Naive B cell (primary cell): ENCODE measurements around the gene CPA1. TPM values are rescaled to one million over a fixed set of nuclear protein-coding genes. Genes with fewer than 3 reads are reported as not detected.

ENCODE experiments used
- ATAC-seq, 2 donors: fragments of 150-1000 bp; cut with Tn5 transposase; 2 replicates each; pipeline ENCODE4 v1.10.0; 2021; ENCODE audit warnings: low read depth in 2 of 2, mild to moderate bottlenecking in 2 of 2, moderate library complexity in 2 of 2
- DNase-seq: peaks from one replicate; pipeline ENCODE4 v3.0.0; 2022
- H3K27ac Mint-ChIP-seq, 6 donors: one replicate each; pipeline ENCODE4 v1.8.0; 2020 to 2022; ENCODE audit warnings: mild to moderate bottlenecking in 6 of 6, mixed read lengths in 6 of 6, moderate library complexity in 5 of 6, inconsistent platforms in 2 of 6
- H3K27me3 Mint-ChIP-seq, 3 donors: one replicate each; pipeline ENCODE4 v1.8.0; 2021 to 2022; ENCODE audit warnings: mixed read lengths in 3 of 3, mild to moderate bottlenecking in 1 of 3
- H3K36me3 Mint-ChIP-seq, 2 donors: one replicate each; pipeline ENCODE4 v1.8.0; 2020 to 2022; ENCODE audit warnings: mixed read lengths in 2 of 2, inconsistent platforms in 1 of 2, mild to moderate bottlenecking in 1 of 2
- H3K4me1 Mint-ChIP-seq, 3 donors: one replicate each; pipeline ENCODE4 v1.8.0; 2020 to 2022; ENCODE audit warnings: mixed read lengths in 3 of 3, inconsistent platforms in 1 of 3, mild to moderate bottlenecking in 1 of 3, moderate library complexity in 1 of 3
- H3K4me3 Mint-ChIP-seq, 8 donors: one replicate each; pipeline ENCODE4 v1.8.0; 2020 to 2022; ENCODE audit warnings: mild to moderate bottlenecking in 8 of 8, mixed read lengths in 8 of 8, moderate library complexity in 8 of 8, inconsistent platforms in 2 of 8
- H3K9me3 Mint-ChIP-seq, 7 donors: one replicate each; pipeline ENCODE4 v1.8.0; 2020 to 2022; ENCODE audit warnings: mixed read lengths in 7 of 7, mild to moderate bottlenecking in 5 of 7, inconsistent platforms in 2 of 7, moderate library complexity in 1 of 7
- polyA plus RNA-seq, 6 donors: library from polyadenylated mRNA; unstranded; fragments of 300-500 nt; fragmentation: Illumina TruSeq; gene quantifications; one replicate each; pipeline ENCODE4 v1.2.3, GENCODE V29; 2021; ENCODE audit warnings: low read depth in 6 of 6

Gene CPA1
- polyA plus RNA-seq, 6 donors from 2014 or later: not detected

GRCh38 chr7:130361681-130362080 lies 18.6 kb upstream of the CPA1 start:
- Mint-ChIP-seq H3K9me3 (peaks cover 3 to 27% (median 14%) of the 10 kb centered on the region in 7 donors), H3K27me3 (no peaks in the 10 kb centered on the region), H3K36me3 (peaks cover 4 to 14% of the 10 kb centered on the region in 2 donors), H3K27ac (no peak overlapping the region), H3K4me1 (no peaks in the 10 kb centered on the region), H3K4me3 (no peak overlapping the region)
- no peak for DNase-seq
- ATAC-seq: no peak

DNA sequence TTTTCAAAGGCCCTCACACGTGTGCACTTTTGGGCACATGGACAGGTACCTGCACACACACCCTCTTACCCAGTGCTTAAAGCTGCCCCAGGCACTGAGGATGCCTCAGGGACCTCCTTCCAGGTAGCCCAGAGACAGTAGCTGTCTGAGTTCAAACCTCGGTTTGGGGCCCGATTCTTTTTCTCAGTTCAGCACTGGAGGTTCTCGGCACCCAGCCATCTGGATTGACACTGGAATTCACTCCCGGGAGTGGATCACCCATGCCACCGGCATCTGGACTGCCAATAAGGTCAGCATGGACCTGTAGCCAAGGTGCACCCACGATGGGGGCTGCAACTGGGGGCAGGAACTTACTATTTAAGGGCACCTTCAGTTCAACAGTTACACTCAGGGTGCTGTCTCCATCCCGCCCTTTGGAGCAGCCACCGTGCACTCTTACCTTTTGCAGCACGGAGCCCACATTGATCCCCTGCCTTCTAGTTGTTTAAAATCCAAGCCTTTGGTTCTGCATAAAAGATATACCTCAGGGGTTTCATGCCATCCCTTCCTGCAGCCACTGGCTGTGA lies 18.0 kb upstream of the CPA1 start:
- Mint-ChIP-seq H3K4me1 (no peaks in the 10 kb centered on the region), H3K27ac (no peak overlapping the region), H3K36me3 (peaks cover 4 to 14% of the 10 kb centered on the region in 2 donors), H3K27me3 (no peaks in the 10 kb centered on the region), H3K4me3 (no peak overlapping the region), H3K9me3 (peaks cover 3 to 27% (median 14%) of the 10 kb centered on the region in 7 donors)
- no peak for DNase-seq
- no peak for ATAC-seq

DNA sequence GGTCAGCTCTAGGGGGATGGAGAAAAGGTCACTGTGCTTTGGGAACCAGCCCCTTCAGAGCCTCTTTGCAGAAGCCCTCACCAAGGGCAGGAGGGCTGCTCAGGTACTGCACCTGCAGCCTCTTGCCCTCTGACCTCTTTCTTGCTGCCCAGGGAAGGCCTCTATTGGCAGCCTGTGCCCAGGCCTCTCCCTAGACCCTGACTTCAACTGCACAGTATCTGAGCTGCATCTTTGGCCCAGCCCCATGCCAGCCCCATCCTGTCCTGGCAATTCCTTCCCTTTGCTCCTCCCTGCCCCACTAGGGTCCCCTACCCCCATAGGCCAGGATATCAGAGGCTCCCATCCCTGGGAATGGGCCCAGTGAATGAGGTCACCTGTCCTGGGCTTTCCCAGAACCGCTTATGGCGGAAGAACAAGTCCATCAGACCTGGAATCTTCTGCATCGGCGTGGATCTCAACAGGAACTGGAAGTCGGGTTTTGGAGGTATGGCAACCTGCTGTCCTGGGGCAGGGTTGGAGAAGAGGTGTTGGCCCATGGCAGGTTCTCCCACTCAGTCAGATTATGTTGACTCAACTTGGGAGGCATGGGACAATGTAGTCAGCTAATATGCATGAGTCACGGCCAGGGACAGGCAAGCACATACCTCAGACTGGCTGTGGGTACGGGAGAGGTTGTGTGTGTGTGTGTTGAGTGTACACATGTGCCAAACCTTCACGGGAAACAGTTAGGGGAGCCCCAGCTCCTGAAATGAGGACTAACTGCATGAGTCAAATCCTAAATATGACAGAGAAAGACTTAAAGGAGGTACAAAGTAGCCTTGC lies 17.1 kb upstream of the CPA1 start:
- no peaks in the 10 kb centered on the region for H3K4me1 Mint-ChIP-seq
- H3K27me3 Mint-ChIP-seq: no peaks in the 10 kb centered on the region
- DNase-seq: no peak
- no peak overlapping the region for H3K4me3 Mint-ChIP-seq
- H3K9me3 Mint-ChIP-seq: peaks cover 3 to 25% (median 14%) of the 10 kb centered on the region in 7 donors
- H3K27ac Mint-ChIP-seq: no peak overlapping the region
- ATAC-seq: no peak
- H3K36me3 Mint-ChIP-seq: peaks cover 4 to 14% of the 10 kb centered on the region in 2 donors

GRCh38 chr7:130364451-130364850 lies 15.8 kb upstream of the CPA1 start:
- Mint-ChIP-seq H3K9me3 (peaks cover 0 to 13% (median 10%) of the 10 kb centered on the region in 7 donors), H3K27me3 (no peaks in the 10 kb centered on the region), H3K27ac (no peak overlapping the region), H3K4me1 (peaks cover 0 to 2% (median 0%) of the 10 kb centered on the region in 3 donors), H3K36me3 (peaks cover 3% of the 10 kb centered on the region in 2 donors), H3K4me3 (no peak overlapping the region)
- no peak for DNase-seq
- no peak for ATAC-seq

GRCh38 chr7:130365088-130365487 lies 15.2 kb upstream of the CPA1 start:
- Mint-ChIP-seq H3K27me3 (no peaks in the 10 kb centered on the region), H3K36me3 (no peaks in the 10 kb centered on the region), H3K4me1 (peaks cover 0 to 3% (median 0%) of the 10 kb centered on the region in 3 donors), H3K4me3 (no peak overlapping the region), H3K27ac (no peak overlapping the region), H3K9me3 (peaks cover 0 to 7% (median 5%) of the 10 kb centered on the region in 7 donors)
- DNase-seq: no peak
- no peak for ATAC-seq

- no peak overlapping the region for H3K27ac Mint-ChIP-seq
- peaks cover 0 to 3% (median 0%) of the 10 kb centered on the region in 3 donors for H3K4me1 Mint-ChIP-seq
- no peak for DNase-seq
- no peak for ATAC-seq
- no peaks in the 10 kb centered on the region for H3K36me3 Mint-ChIP-seq
- no peaks in the 10 kb centered on the region for H3K27me3 Mint-ChIP-seq
- H3K9me3 Mint-ChIP-seq: peaks cover 0 to 4% (median 0%) of the 10 kb centered on the region in 7 donors
- no peak overlapping the region for H3K4me3 Mint-ChIP-seq
Measured at GRCh38 chr7:130365511-130366441, 14.5 kb upstream of the CPA1 start.

- Mint-ChIP-seq H3K4me3 (no peak overlapping the region), H3K27ac (no peak overlapping the region), H3K27me3 (no peaks in the 10 kb centered on the region), H3K9me3 (no peaks in the 10 kb centered on the region), H3K36me3 (no peaks in the 10 kb centered on the region), H3K4me1 (peaks cover 0 to 3% (median 0%) of the 10 kb centered on the region in 3 donors)
- no peak for ATAC-seq
- no peak for DNase-seq
Measured at GRCh38 chr7:130366564-130366963, 13.7 kb upstream of the CPA1 start.

DNA sequence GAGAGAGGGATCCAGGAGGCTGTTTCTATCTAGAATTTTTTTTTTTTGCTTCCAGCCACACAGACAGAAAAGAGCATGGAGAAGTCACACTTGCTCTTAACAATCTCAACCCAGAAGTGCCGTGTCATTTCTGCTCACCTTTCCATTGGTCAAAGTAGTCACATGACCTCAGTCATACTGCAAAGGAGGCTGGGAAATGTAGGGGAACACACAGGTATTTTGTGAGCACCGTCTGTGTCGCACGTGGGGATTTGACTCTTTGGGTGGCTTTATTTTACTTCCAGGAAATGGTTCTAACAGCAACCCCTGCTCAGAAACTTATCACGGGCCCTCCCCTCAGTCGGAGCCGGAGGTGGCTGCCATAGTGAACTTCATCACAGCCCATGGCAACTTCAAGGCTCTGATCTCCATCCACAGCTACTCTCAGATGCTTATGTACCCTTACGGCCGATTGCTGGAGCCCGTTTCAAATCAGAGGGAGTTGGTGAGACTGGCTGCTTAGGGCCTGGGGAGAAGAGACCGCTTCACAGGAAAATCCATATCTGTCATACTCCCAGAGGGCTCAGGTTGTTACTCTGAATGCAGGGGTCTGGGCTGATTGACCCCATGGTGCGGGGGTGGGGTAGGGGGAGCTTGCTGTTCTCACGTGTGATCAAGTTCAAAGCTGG lies 13.1 kb upstream of the CPA1 start:
- Mint-ChIP-seq H3K27me3 (peaks cover 0 to 4% (median 0%) of the 10 kb centered on the region in 3 donors), H3K9me3 (no peaks in the 10 kb centered on the region), H3K4me1 (peaks cover 0 to 3% (median 0%) of the 10 kb centered on the region in 3 donors), H3K27ac (no peak overlapping the region), H3K4me3 (no peak overlapping the region), H3K36me3 (no peaks in the 10 kb centered on the region)
- DNase-seq (no peak), ATAC-seq (no peak)

DNA sequence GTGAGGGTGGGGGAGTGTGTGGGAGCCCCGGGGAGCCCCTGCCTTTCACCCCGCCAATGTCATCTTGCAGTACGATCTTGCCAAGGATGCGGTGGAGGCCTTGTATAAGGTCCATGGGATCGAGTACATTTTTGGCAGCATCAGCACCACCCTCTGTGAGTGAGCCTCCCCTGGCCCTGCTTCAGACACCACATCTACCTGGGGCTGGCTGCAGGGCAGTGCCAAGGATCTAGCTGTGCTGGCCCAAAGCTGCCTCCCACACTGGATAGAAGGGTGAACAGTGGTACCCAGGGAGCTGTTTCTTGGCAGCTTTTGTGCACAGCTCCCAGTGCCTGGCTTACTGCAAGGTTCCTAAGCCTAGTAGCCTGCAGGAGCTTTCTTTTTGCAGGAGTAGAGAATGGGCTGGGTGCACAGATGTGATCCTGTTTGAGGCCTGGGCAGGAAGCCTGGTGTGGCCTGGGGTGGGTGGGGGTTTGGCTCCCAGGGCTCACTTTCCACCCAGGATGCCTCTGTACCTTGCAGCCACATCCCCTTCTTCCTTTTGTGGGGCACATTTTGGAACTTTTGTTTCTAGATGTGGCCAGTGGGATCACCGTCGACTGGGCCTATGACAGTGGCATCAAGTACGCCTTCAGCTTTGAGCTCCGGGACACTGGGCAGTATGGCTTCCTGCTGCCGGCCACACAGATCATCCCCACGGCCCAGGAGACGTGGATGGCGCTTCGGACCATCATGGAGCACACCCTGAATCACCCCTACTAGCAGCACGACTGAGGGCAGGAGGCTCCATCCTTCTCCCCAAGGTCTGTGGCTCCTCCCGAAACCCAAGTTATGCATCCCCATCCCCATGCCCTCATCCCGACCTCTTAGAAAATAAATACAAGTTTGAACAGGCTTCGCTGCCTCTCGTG lies 12.2 kb upstream of the CPA1 start:
- H3K27ac Mint-ChIP-seq: no peak overlapping the region
- peaks cover 0 to 3% (median 0%) of the 10 kb centered on the region in 3 donors for H3K4me1 Mint-ChIP-seq
- H3K27me3 Mint-ChIP-seq: peaks cover 0 to 5% (median 0%) of the 10 kb centered on the region in 3 donors
- H3K9me3 Mint-ChIP-seq: no peaks in the 10 kb centered on the region
- H3K4me3 Mint-ChIP-seq: no peak overlapping the region
- DNase-seq: no peak
- H3K36me3 Mint-ChIP-seq: no peaks in the 10 kb centered on the region
- no peak for ATAC-seq

GRCh38 chr7:130369110-130369711 lies 11.1 kb upstream of the CPA1 start:
- Mint-ChIP-seq H3K27ac (no peak overlapping the region), H3K4me3 (peak overlapping the region in 1 of 8 donors; percentile 24), H3K9me3 (no peaks in the 10 kb centered on the region), H3K36me3 (no peaks in the 10 kb centered on the region), H3K4me1 (peaks cover 0 to 3% (median 0%) of the 10 kb centered on the region in 3 donors), H3K27me3 (peaks cover 0 to 5% (median 0%) of the 10 kb centered on the region in 3 donors)
- DNase-seq (no peak), ATAC-seq (no peak)

- Mint-ChIP-seq H3K27ac (no peak overlapping the region), H3K27me3 (peaks cover 0 to 5% (median 0%) of the 10 kb centered on the region in 3 donors), H3K4me1 (peaks cover 0 to 3% (median 0%) of the 10 kb centered on the region in 3 donors), H3K9me3 (no peaks in the 10 kb centered on the region), H3K4me3 (no peak overlapping the region), H3K36me3 (no peaks in the 10 kb centered on the region)
- DNase-seq (no peak), ATAC-seq (no peak)
Measured at GRCh38 chr7:130369831-130370550, 10.3 kb upstream of the CPA1 start.
